Uterus (tissue), 2 donors: ENCODE results near the gene MYADML2.

Experiments
- CTCF ChIP-seq, 4 experiments: fragments of 200-600 bp in 2 of 4; fragments of 450-650 bp in 2 of 4; sonication (generic) in 2 of 4; IDR thresholded peaks; one replicate each; pipeline ENCODE4 v1.5.1; 2016 to 2019; ENCODE audit warnings: antibody characterized with exemption in 4 of 4, mild to moderate bottlenecking in 2 of 4, moderate library complexity in 1 of 4
- POLR2A ChIP-seq, 2 donors: fragments of 450-650 bp; IDR thresholded peaks; one replicate each; pipeline ENCODE4 v1.6.1; 2016; ENCODE audit warnings: antibody characterized with exemption in 2 of 2, mild to moderate bottlenecking in 1 of 2, moderate library complexity in 1 of 2

- no peak for TF ChIP-seq CTCF (IDR thresholded peaks at IDR 0.05)
- TF ChIP-seq POLR2A (IDR thresholded peaks at IDR 0.05), result no peak
These were observed 28.0 kb downstream of the MYADML2 start for GRCh38 chr17:81918832-81919545.
